ENCODE measurements around the gene PEX5L. TPM values are rescaled to one million over a fixed set of nuclear protein-coding genes. Genes with fewer than 3 reads are reported as not detected.

The PEX5L gene
- total RNA-seq, 2 donors from 2014 or later = 1.1 to 4.1 TPM

DNA sequence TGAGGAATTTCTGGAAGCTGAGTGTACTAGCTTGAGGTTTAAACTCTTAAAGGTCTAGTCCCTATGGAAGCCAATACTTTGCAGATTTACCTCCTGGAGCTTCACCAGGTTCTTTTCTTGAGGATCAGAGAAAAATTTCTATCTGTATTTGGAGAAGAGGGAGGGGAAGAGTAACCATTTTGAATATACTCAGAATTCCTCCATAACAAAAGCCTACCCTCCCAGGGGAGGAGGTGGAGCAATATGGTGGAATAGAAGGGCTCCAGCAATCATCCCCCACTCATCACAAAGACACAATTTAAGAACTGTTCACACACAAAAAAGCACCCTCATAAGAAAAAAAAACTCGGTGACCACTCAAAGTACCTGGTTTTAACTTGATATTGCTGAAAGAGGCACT, 36.0 kb upstream of the PEX5L start:
- no peaks in the 10 kb centered on the region for H3K27me3 ChIP-seq (replicated peaks; ENCODE audit: insufficient read depth)
- H3K27ac ChIP-seq = no peak overlapping the region
- TF ChIP-seq, protein P1, sequence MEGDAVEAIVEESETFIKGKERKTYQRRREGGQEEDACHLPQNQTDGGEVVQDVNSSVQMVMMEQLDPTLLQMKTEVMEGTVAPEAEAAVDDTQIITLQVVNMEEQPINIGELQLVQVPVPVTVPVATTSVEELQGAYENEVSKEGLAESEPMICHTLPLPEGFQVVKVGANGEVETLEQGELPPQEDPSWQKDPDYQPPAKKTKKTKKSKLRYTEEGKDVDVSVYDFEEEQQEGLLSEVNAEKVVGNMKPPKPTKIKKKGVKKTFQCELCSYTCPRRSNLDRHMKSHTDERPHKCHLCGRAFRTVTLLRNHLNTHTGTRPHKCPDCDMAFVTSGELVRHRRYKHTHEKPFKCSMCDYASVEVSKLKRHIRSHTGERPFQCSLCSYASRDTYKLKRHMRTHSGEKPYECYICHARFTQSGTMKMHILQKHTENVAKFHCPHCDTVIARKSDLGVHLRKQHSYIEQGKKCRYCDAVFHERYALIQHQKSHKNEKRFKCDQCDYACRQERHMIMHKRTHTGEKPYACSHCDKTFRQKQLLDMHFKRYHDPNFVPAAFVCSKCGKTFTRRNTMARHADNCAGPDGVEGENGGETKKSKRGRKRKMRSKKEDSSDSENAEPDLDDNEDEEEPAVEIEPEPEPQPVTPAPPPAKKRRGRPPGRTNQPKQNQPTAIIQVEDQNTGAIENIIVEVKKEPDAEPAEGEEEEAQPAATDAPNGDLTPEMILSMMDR (IDR thresholded peaks at IDR 0.05) = no peak
- TF ChIP-seq POLR2AphosphoS5 (IDR thresholded peaks at IDR 0.05) (no peak), POLR2A (IDR thresholded peaks at IDR 0.05) (no peak)
- no peak for DNase-seq (ENCODE audit: low spot score)
- no peaks in the 10 kb centered on the region for H3K9me3 ChIP-seq
- H3K4me1 ChIP-seq (replicated peaks) = no peaks in the 10 kb centered on the region
- intact Hi-C loops (cut with DNase I) = no loop called here
- WGBS = 77% methylated on average over 1 of the region's 1 CpG
- H3K36me3 ChIP-seq = no peaks in the 10 kb centered on the region
- H3K4me3 ChIP-seq = no peak overlapping the region

DNA sequence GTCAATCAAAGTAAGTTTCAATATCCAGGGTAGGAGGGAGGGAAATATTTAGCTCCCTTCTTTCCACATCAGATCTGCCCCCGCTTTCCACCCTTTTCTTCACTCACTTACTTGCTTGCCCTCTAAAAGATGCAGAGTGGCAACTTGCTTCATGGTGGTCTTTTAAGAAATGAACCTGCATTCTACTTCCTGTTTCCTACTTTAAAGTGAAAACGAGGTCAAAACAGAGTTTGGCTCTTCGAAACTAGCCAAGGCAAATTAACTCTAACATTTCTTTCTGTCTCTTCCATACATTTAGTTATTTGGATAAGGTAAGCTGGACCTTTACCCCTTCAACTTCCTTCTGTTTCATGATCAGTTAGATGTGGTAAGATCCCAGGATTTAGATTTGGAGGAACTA, 34.2 kb upstream of the PEX5L start:
- Histone ChIP-seq H3K4me3 (no peak overlapping the region), H3K27ac (no peak overlapping the region)

GRCh38 chr3:180068023-180068422, 31.3 kb upstream of the PEX5L start:
- H3K36me3 ChIP-seq = no peaks in the 10 kb centered on the region
- intact Hi-C loops (cut with DNase I) = no loop called here
- DNase-seq (ENCODE audit: low spot score) = no peak
- 83% methylated on average over 1 of the region's 1 CpG for WGBS
- TF ChIP-seq POLR2A (IDR thresholded peaks at IDR 0.05) = no peak
- TF ChIP-seq, protein P1 (IDR thresholded peaks at IDR 0.05) = no peak
- TF ChIP-seq POLR2AphosphoS5 (IDR thresholded peaks at IDR 0.05) = no peak
- H3K4me3 ChIP-seq = no peak overlapping the region
- H3K27me3 ChIP-seq (replicated peaks; ENCODE audit: insufficient read depth) = no peaks in the 10 kb centered on the region
- no peaks in the 10 kb centered on the region for H3K9me3 ChIP-seq
- no peaks in the 10 kb centered on the region for H3K4me1 ChIP-seq (replicated peaks)
- H3K27ac ChIP-seq = no peak overlapping the region

More for the DNA sequence above, 34.2 kb upstream of the PEX5L start:
- H3K4me1 ChIP-seq (replicated peaks) = no peaks in the 10 kb centered on the region
- no peaks in the 10 kb centered on the region for H3K27me3 ChIP-seq (replicated peaks; ENCODE audit: insufficient read depth)
- DNase-seq (ENCODE audit: low spot score) = no peak
- intact Hi-C loops (cut with DNase I) = no loop called here
- no peaks in the 10 kb centered on the region for H3K36me3 ChIP-seq
- TF ChIP-seq, protein P1 (IDR thresholded peaks at IDR 0.05) = no peak
- TF ChIP-seq POLR2A (IDR thresholded peaks at IDR 0.05) (no peak), POLR2AphosphoS5 (IDR thresholded peaks at IDR 0.05) (no peak)
- 65% methylated on average over 3 of the region's 3 CpGs for WGBS
- no peaks in the 10 kb centered on the region for H3K9me3 ChIP-seq

DNA sequence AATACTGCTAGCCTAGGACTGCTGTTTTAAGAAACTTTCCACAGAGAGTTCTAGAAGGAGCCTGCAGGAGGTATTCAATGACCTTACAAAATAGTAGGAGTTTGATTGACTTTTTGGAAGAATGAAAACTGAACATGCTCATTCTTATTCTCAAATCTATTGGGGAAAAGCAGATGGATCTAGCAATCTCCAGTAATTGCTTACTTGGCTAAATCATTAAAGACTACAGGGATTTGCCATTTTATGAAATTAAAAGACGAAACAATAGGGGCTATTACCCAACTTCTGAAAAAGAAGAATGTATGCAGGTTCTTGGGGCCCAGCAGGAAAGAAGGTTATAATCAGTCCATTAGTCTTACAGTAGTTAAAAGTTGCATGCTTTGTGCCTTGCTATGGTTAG, 29.9 kb upstream of the PEX5L start:
- Histone ChIP-seq H3K27me3 (replicated peaks; ENCODE audit: insufficient read depth) (no peaks in the 10 kb centered on the region), H3K27ac (no peak overlapping the region), H3K4me3 (no peak overlapping the region), H3K9me3 (no peaks in the 10 kb centered on the region), H3K36me3 (no peaks in the 10 kb centered on the region), H3K4me1 (replicated peaks) (no peaks in the 10 kb centered on the region)
- intact Hi-C loops (cut with DNase I) = no loop called here
- DNase-seq (ENCODE audit: low spot score) = no peak
- TF ChIP-seq POLR2A (IDR thresholded peaks at IDR 0.05) (no peak), POLR2AphosphoS5 (IDR thresholded peaks at IDR 0.05) (no peak)
- TF ChIP-seq, protein P1 (IDR thresholded peaks at IDR 0.05) = no peak
- 85% methylated on average over 1 of the region's 1 CpG for WGBS

GRCh38 chr3:180063783-180064182, 27.0 kb upstream of the PEX5L start:
- no peak for DNase-seq (ENCODE audit: low spot score)
- TF ChIP-seq, protein P1 (IDR thresholded peaks at IDR 0.05) = no peak
- Histone ChIP-seq H3K36me3 (no peaks in the 10 kb centered on the region), H3K27ac (no peak overlapping the region), H3K4me3 (no peak overlapping the region), H3K9me3 (peaks cover 5% of the 10 kb centered on the region), H3K4me1 (replicated peaks) (no peaks in the 10 kb centered on the region), H3K27me3 (replicated peaks; ENCODE audit: insufficient read depth) (no peaks in the 10 kb centered on the region)
- intact Hi-C loops (cut with DNase I) = no loop called here
- 44% methylated on average over 1 of the region's 1 CpG for WGBS

Measured in prostate gland (tissue), 2 donors.